ENCODE results near the gene DDX27. TPM values are rescaled to one million over a fixed set of nuclear protein-coding genes. Genes with fewer than 3 reads are reported as not detected.
"Not testable (repeated sequence)": the region's sequence is repeated elsewhere in the genome, so short reads cannot be mapped to it uniquely, and the experiment has no call there.

Gene DDX27, protein sequence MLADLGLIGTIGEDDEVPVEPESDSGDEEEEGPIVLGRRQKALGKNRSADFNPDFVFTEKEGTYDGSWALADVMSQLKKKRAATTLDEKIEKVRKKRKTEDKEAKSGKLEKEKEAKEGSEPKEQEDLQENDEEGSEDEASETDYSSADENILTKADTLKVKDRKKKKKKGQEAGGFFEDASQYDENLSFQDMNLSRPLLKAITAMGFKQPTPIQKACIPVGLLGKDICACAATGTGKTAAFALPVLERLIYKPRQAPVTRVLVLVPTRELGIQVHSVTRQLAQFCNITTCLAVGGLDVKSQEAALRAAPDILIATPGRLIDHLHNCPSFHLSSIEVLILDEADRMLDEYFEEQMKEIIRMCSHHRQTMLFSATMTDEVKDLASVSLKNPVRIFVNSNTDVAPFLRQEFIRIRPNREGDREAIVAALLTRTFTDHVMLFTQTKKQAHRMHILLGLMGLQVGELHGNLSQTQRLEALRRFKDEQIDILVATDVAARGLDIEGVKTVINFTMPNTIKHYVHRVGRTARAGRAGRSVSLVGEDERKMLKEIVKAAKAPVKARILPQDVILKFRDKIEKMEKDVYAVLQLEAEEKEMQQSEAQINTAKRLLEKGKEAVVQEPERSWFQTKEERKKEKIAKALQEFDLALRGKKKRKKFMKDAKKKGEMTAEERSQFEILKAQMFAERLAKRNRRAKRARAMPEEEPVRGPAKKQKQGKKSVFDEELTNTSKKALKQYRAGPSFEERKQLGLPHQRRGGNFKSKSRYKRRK
- 15.8 TPM for total RNA-seq
- long read RNA-seq, transcript DDX27-207 (21 exons, 2,693 nt): major isoform, 24 of 29 reads
- long read RNA-seq, partial matches to known transcripts: 3 of 29 reads
- long read RNA-seq, other reads (novel, unspliced or antisense): 2 of 29 reads

DNA sequence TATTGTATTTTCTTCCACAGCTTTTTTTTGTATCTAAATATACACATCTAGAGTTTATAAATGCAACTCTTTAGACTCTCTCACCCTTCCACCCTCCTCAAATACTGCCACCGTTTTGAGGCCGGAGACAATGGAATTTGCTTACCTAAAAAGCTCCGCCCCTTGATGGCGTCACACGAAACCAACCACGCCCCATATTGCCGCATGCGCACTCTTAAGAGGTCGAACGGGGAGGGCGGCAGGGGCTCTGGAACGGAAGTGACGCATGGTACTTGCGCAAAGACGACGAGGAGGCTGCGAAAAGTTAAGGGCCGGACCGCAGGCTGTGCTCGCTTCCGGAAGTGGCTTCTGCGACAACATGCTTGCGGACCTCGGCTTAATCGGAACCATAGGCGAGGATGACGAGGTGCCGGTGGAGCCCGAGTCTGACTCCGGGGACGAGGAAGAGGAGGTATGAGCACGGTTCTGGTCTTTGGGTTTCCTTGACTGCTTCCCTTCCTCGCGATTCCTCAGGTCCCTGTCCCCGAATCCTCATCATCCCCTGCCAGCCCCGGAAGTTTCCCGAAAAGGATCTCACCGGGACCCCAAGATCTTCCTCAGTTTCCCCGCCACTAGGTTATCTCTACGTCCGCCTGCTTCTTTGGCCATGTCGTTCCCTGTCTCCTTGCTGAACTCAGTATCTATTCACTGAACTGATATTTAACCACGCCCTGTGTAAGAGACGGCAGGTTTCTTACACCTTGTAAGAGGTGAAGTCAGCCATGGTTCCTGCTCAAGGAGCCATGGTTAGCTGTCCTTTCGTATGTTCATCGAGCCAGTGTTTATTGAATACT is at the start of gene DDX27:
TSS of gene DDX27 (plus strand) at position 326 of the 833 bp plus-strand sequence. CDS start at position 359, 33 bp downstream.
- DNase-seq (ENCODE audit: missing footprints): peak; percentile 97
- intact Hi-C loops (cut with DNase I): loop anchor here (2.0 kb wide), 1 partner anchor 31 kb away; the partner anchor contains the start of gene STAU1
- peak; percentile 97 for ATAC-seq

DNA sequence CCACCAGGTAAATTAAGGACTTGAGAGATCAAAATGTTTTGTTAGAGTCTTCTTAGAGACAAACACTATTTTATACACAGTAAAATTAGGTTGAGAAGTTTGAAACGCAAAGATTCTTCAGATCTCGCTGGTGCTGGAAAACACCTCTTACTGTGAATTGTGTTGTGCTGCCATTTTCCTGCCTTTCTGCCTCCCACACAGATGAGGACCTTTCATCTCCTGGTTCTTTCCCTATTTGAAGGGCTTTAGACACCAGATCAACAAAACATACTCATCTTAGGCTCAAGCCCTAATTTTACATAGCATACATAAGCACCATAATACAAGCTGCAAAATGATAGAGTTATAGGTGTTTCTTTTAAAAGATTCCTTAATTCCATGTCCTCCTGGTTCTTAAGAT is 49.7 kb upstream of the DDX27 start:
- ATAC-seq: no peak
- no peak for DNase-seq (ENCODE audit: missing footprints)
- intact Hi-C loops (cut with DNase I): loop anchor here (5.0 kb wide), 1 partner anchor 37 kb away; no protein-coding TSS in a partner anchor

DNA sequence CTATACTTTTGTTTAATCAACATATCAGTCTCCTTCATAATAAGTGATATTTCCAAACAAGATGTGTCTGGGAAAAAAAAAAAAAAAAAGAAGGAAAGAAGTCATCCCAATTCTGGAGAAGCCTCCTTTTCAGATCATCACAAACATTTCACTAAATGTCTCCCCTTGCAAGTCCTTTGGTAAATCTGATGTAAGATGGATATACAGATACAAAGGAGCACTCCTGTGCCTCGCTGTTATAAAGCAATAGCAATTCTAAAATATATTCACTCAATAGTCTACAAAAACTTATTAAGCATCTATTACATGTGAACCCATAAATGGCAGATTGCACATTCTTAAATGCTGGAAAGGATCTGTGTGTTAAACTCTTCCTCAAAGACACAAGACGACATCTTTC is 48.5 kb upstream of the DDX27 start:
- DNase-seq (ENCODE audit: missing footprints) (no peak), ATAC-seq (no peak)
- intact Hi-C loops (cut with DNase I): no loop called here

DNA sequence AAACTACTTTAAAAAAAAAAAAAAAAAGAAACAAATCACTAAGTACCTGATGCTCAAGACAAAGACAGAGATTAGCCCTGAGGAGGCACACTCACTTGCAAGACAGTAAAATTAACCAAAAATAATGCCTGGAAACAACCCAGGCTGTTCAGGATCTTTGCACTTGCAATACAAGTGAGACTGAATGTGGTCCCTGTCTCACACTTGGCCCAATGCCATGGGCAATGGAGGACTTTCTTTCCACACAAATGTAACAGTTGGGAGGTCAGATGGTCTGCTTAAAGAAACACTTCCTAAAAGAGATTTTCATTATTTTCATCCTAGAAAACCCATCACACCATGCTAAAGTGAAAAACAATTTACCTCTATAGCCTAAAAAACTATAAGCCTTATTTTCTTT is 47.3 kb upstream of the DDX27 start:
- intact Hi-C loops (cut with DNase I): no loop called here
- ATAC-seq (no peak), DNase-seq (ENCODE audit: missing footprints) (no peak)

DNA sequence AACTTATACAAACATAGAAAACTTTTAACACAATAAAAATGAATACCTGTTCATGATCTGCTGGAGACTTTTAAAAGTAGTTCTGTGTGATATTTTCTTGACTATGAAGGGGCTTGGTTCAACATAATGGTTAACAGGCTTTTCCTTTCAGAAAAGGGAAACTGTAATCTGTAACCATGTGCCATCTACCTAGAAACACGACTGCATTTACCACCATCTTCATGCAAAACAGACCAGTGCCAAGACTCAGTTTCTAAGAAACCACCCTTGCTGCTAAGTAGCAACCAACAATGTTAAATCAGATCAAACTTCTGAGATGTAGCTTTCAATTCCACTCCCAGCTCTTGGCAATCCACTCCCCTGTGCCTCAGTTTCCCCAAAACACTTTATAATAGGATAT is 46.8 kb upstream of the DDX27 start:
- intact Hi-C loops (cut with DNase I): no loop called here
- DNase-seq (ENCODE audit: missing footprints) (no peak), ATAC-seq (no peak)

DNA sequence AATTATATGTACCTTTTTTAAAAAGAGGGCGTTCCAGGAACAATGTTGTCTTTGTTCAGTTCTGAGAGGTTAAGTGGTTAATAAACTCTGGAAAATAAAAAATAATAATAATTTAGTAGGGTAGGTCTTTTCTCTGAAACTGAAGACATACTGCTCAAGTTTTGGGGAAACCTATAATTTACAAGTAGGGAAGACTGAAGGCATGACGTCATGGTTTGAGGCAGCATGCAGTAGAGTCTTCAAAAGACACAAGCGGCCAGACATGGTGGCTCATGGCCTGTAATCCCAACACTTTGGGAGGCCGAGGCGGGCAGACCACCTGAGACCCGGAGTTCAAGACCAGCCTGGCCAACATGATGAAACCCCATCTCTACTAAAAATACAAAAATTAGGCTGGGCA is 45.0 kb upstream of the DDX27 start:
- ATAC-seq (no peak), DNase-seq (ENCODE audit: missing footprints) (no peak)
- intact Hi-C loops (cut with DNase I): no loop called here

DNA sequence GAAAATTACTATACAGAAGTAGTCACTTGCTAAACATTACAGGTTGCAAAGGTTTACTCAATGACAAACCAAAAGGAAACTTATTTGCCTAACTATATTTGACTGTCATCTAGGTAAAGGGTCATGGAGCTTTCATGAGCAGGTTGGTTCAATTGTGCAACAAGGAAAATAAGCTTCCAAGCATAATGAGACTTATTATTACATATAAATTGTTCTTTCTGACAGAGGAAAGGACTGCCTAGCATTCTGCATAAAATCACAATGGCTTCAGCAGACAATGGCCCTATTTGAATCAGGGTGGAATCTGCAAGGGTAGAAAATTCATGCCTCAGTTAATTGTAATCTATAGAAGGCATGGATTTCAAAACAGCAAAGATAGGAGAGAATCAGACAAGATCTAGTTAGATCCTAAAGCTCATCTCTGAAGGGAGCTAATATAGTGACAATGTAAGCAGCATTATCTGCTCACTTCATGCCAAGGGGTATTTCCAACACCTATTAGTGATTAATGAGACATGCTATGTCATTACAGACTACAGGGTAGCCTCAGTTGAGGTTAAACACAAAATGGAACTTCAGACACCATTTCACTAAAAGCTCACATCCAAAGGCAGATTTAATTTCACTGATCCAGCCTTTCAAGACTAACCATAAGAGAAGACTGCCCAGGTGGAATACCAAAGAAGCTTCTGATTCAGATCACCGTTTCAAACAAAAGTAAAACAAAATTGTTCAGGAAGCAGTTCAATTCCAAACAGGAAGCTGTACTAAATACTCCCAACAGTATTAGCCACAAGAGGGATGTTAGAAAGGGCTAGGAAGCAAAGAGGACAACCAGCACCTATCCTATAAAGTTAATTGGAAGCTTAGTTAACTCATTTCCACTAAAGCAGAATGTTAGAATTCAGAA is 39.6 kb upstream of the DDX27 start:
- ATAC-seq (no peak), DNase-seq (ENCODE audit: missing footprints) (no peak)
- intact Hi-C loops (cut with DNase I): no loop called here

DNA sequence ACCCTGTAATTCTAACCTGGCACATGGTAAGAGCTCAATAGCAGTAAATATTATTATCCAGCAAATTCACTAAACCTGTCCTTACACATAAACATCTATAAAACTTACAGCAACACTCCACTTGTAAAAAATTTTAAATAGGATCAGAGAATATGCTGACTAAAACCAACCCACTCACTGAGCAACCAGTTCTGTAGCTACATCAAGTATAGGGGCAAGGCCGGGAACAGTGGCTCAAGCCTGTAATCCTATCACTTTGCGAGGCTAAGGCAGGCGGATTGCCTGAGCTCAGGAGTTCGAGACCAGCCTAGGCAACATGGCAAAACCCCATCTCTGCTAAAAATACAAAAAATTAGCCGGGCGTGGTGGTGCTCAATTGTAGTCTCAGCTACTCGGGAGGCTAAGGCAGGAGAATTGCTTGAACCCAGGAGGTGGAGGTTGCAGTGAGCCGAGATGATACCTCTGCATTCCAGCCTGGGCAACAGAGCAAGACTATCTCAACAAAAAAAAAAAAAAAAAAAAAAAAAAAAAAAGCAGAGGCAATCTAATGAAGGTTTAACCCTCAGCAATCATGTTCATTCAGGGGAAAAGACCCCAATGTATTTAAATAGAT is 37.8 kb upstream of the DDX27 start:
- ATAC-seq (no peak), DNase-seq (ENCODE audit: missing footprints) (no peak)
- intact Hi-C loops (cut with DNase I): no loop called here

DNA sequence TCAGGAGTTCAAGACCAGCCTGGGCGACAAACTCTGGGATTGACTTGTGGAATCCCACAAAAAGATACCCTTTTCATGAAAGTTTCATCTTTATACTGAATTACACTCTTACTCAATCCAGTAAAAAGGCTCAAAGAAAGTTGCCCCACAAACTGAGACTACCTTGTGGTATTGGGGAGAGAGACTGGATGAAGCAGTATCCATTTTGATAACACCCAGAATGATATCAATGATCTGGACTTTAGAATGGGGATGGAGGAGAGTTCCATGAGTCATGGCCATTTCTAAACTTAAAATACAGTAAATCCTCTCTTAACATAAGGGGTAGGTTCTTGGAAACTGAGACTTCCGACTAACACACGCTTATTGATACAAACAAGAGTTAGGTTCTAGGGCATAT is 35.8 kb upstream of the DDX27 start:
- intact Hi-C loops (cut with DNase I): no loop called here
- ATAC-seq (no peak), DNase-seq (ENCODE audit: missing footprints) (no peak)

DNA sequence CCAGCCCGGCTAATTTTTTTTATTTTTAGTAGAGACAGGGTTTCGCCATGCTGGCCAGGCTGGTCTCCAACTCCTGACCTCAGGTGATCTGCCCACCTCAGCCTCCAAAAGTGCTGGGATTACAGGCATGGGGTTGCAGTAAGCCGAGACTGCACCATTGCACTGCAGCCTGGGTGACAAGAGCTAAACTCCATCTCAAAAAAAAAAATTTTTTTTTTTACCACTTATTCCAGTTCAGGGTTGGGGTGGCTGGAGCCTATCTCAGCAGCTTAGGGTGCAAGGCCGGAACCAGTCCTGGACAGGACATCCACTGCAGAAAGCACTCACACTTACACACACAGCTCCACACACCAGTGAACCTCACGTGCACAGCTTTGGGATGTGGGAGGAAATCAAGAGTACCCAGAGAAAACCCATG is 35.1 kb upstream of the DDX27 start:
- DNase-seq (ENCODE audit: missing footprints); ATAC-seq; intact Hi-C loops (cut with DNase I): not testable (repeated sequence)

DNA sequence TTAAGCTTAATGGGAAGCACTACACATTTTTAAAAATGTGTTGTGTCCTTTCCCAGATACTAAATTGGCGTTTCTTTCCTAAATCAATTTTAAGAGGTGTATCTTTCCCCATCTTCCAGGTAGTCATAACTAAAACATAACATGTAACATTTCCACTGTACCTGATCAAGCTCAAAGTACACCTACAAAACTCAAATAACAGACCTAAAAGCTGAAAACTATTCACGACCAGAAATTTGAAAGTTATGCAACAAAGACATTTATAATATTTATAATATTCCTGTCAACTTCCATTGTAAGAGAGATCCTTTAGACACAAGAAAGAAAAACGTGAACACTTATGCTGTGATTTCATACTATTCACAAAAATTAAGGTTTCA is 34.5 kb upstream of the DDX27 start:
- DNase-seq (ENCODE audit: missing footprints) (no peak), ATAC-seq (no peak)
- intact Hi-C loops (cut with DNase I): no loop called here

DNA sequence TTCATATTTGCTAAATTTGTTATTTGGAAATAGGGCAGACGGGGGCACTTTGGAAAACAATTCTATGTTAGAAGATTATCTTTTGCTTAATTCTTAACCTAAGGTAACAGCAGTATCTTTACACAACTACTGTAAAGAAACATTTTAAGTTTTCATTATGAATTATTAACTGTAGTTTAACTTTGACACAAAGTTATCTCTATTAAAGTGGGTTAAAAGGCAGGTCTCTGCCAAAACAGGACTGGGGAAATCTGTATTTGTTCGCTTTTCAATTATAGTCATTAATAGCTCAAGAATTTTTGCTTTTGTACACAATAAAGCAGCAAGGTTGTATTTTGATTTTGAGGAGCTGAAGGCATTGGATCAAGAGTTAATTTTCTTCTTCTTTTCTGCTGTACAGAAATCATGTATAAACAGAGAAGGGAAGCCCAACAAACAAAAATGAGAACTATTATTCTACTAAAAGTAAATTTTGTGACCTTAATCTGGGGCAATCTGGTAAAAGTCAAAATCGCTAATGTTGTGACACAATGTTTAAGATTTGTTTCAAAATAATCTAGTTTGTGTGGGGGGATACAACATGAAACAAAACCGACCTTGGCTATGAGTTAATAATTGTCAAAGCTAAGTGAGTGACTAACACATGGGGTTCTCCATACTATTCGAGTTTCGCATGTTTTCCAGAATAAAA is 34.0 kb upstream of the DDX27 start:
- intact Hi-C loops (cut with DNase I): no loop called here
- no peak for ATAC-seq
- no peak for DNase-seq (ENCODE audit: missing footprints)

DNA sequence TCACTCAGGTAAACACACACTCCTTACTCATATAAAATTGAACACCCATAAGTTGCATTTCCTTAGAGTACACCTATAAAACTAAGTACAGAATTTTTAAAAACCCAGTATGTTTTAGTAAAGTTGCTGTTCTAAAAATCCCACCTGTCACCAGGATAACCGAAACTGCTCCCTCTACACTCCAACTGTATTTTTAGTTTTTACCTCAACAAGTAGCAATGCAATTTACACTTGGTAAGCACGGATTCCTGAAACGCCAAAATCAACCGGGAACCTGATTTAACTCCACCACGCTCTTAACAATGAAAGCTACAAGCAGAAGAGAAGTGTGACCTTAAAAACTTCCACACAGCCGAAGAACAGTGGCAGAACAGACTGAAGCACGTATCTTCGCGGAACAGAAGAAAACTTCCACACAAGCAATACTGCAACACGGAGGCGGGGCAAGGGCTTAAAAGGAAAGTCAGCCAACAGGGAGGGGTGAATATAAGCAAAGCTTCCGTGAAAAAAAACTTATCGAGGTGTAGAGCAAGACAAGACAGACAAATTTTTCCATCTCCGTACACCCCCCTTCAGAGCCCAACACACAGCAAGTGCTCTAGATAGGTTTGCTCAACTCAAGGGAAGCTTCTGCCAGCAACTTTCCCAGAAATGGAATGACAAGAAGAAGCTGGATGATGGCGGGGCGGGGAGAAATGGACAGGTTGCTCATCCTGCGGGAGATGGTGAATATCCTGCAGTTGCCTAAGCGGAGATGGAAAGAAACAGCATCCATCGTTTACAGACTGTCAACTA is 32.5 kb upstream of the DDX27 start:
- ATAC-seq: no peak
- intact Hi-C loops (cut with DNase I): no loop called here
- no peak for DNase-seq (ENCODE audit: missing footprints)

DNA sequence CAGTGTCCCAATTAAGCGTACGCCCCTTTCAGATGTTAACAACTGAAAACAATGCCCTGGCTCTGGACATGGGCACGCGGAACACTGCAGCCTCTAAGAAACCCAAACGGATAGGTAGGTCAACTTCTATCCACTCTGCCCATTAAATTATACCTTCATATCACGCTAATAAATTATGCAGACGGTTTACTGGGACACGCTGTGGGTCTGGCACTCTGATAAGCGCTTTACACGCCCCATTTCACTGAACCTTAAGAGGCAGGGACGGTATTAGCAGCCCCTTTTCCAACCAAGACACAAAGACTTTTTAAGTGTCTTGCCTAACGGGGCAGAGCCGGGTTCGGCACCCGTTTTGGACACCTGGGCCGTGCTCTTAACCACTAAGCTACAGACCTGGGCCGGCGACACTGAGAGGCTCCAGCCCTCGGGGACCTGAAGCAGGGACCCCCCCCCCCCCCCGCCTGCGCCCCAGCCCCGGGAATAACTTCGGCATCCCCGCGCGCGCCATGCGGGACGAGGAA is 31.8 kb upstream of the DDX27 start:
- intact Hi-C loops (cut with DNase I): no loop called here

DNA sequence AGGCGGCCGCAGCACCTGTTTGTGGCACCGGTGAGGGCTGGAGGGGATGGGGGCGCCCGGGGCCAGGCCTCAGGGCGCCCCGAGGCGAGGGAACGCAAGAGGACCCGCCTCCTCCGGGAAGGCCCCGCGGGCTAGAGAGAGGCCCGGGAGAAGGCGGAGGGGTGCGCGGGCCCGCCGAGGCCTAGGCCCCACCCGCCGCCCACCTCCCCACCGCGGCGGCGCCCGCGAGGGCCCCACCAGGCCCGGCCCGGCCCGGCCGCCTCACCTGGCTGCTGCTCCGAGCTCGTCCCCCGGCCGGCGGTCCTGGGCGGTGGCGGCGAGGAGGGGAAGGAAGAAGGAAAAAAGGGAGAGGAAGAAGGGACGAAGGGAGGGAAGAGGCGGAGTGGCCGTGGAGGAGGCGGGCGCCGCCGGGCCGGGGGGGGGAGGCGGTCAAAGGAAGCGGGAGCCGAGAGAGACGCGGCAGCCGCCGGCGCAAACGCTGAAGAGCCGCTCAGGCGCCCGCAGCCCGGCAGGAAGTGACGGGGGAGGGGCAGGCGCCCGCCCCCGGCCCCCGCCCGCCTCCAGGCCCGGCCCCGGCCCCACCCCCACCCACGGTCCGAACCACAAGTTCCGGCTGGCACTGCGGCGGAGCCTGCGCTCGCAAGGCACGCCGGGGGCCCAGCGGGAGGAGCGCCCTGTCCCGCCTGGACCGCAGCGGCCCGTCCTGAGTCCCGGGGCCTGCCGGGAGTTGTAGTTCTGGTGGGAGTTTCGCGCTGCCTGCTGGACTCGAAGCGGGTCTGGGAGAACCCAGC is 31.2 kb upstream of the DDX27 start, which contains the start of gene STAU1:
TSS of gene STAU1 (minus strand) at position 484 of the 791 bp plus-strand sequence. CDS start 22,133 bp downstream, outside the sequence.
- intact Hi-C loops (cut with DNase I): loop anchor here (2.0 kb wide), 2 partner anchors 31 to 91 kb away; partner anchors contain the start of genes DDX27 and ZNFX1
- peak; percentile 98 for DNase-seq (ENCODE audit: missing footprints)
- peak; percentile 100 for ATAC-seq

More for the DNA sequence above, 31.8 kb upstream of the DDX27 start:
- DNase-seq (ENCODE audit: missing footprints) (no peak), ATAC-seq (no peak)
